Activated CD8-positive, alpha-beta memory T cell treated with anti-CD3 and anti-CD28 coated beads for 4 hours (primary cell): ENCODE data around the gene PMM2.
A peak's percentile ranks its signal among the peaks of the same experiment; 100 is the strongest.
"Not testable (repeated sequence)": the region's sequence is repeated elsewhere in the genome, so short reads cannot be mapped to it uniquely, and the experiment has no call there.

Source experiments
- DNase-seq, 2 donors: peaks; one replicate each; pipeline ENCODE4 v3.0.0-alpha.2; 2020; ENCODE audit warnings: low read depth in 2 of 2

Gene PMM2

GRCh38 chr16:8797364-8798173, at the start of gene PMM2, which contains the start of gene TMEM186:
TSS of gene PMM2 (plus strand) at chr16:8797839. CDS start at chr16:8797883, 44 bp downstream.
TSS of gene TMEM186 (minus strand) at chr16:8797639. CDS start at chr16:8797614, 25 bp downstream.
- DNase-seq: peak; percentile 91 to 93

- DNase-seq: not testable (repeated sequence)
Observed at GRCh38 chr16:8748944-8749343, 48.7 kb upstream of the PMM2 start.

- DNase-seq: no peak
Observed at GRCh38 chr16:8751481-8752311, 45.9 kb upstream of the PMM2 start.

GRCh38 chr16:8752706-8753105, 44.9 kb upstream of the PMM2 start:
- no peak for DNase-seq

GRCh38 chr16:8753416-8754054, 44.1 kb upstream of the PMM2 start:
- no peak for DNase-seq

GRCh38 chr16:8756755-8757154, 40.9 kb upstream of the PMM2 start:
- no peak for DNase-seq

- no peak for DNase-seq
Observed at GRCh38 chr16:8758022-8758421, 39.6 kb upstream of the PMM2 start.

- no peak for DNase-seq
Observed at GRCh38 chr16:8760021-8760420, 37.6 kb upstream of the PMM2 start.

- no peak for DNase-seq
Observed at GRCh38 chr16:8761078-8761477, 36.6 kb upstream of the PMM2 start.

- no peak for DNase-seq
Observed at GRCh38 chr16:8762254-8762653, 35.4 kb upstream of the PMM2 start.

- DNase-seq: no peak
Observed at GRCh38 chr16:8763083-8763482, 34.6 kb upstream of the PMM2 start.

GRCh38 chr16:8763899-8764298, 33.7 kb upstream of the PMM2 start:
- DNase-seq: no peak

- DNase-seq: no peak
Observed at GRCh38 chr16:8764525-8765250, 33.0 kb upstream of the PMM2 start.

- no peak for DNase-seq
Observed at GRCh38 chr16:8767176-8767575, 30.5 kb upstream of the PMM2 start.

GRCh38 chr16:8768283-8768682, 29.4 kb upstream of the PMM2 start:
- DNase-seq: no peak

GRCh38 chr16:8768692-8769091, 28.9 kb upstream of the PMM2 start:
- no peak for DNase-seq

GRCh38 chr16:8773537-8773936, 24.1 kb upstream of the PMM2 start:
- no peak for DNase-seq

- DNase-seq: no peak
Observed at GRCh38 chr16:8774208-8774607, 23.4 kb upstream of the PMM2 start.

- DNase-seq: no peak
Observed at GRCh38 chr16:8775359-8775758, 22.3 kb upstream of the PMM2 start.

- DNase-seq: no peak
Observed at GRCh38 chr16:8776129-8776584, 21.5 kb upstream of the PMM2 start.

GRCh38 chr16:8777217-8777616, 20.4 kb upstream of the PMM2 start:
- DNase-seq: no peak

- DNase-seq: no peak
Observed at GRCh38 chr16:8781797-8782196, 15.8 kb upstream of the PMM2 start.
